GM12873 (cell line): ENCODE data around the gene GAS2L2.

Experiments used
- CTCF ChIP-seq: IDR thresholded peaks from 2 replicates; pipeline ENCODE4 v1.5.1; 2012; ENCODE audit warnings: low read depth, mild to moderate bottlenecking, moderate library complexity, low read length, control low read depth; ENCODE audit not compliant: insufficient read depth; ENCODE audit errors: missing control alignments

Gene GAS2L2

GRCh38 chr17:35795007-35795870, 42.2 kb upstream of the GAS2L2 start, which contains the start of gene MMP28:
Gene MMP28, minus strand, starts transcription at chr17:35795641. Its CDS starts 264 bp downstream, at chr17:35795377.
- no peak for TF ChIP-seq CTCF

- no peak for TF ChIP-seq CTCF
Measured at GRCh38 chr17:35793257-35793656, 40.2 kb upstream of the GAS2L2 start.

GRCh38 chr17:35791681-35792350, 38.8 kb upstream of the GAS2L2 start:
- TF ChIP-seq CTCF: no peak

GRCh38 chr17:35790841-35791240, 37.8 kb upstream of the GAS2L2 start:
- TF ChIP-seq CTCF: no peak

- TF ChIP-seq CTCF: no peak
Measured at GRCh38 chr17:35788477-35789368, 35.7 kb upstream of the GAS2L2 start.

- no peak for TF ChIP-seq CTCF
Measured at GRCh38 chr17:35786941-35787432, 33.9 kb upstream of the GAS2L2 start.
